DND-41 (cell line): Measurements from ENCODE around the gene PDCL2.

ENCODE experiments used
- CTCF ChIP-seq: IDR thresholded peaks from 2 replicates; pipeline ENCODE4 v1.5.1; 2012; ENCODE audit warnings: borderline replicate concordance, low read length, moderate library complexity, mild to moderate bottlenecking; ENCODE audit not compliant: poor library complexity, severe bottlenecking; ENCODE audit errors: extremely low read depth
- EZH2 ChIP-seq: IDR thresholded peaks from 3 replicates; pipeline ENCODE4 v1.6.1; 2012; ENCODE audit warnings: borderline replicate concordance, low read depth, mild to moderate bottlenecking, moderate library complexity, low read length, inconsistent platforms; ENCODE audit not compliant: severe bottlenecking

GRCh38 chr4:55540271-55540670 is 51.8 kb downstream of the PDCL2 start:
- TF ChIP-seq CTCF (no peak), EZH2 (no peak)
